Measurements from ENCODE around the gene ASIC3.

The ASIC3 gene

GRCh38 chr7:151057989-151058780 is 9.9 kb downstream of the ASIC3 start:
- TF ChIP-seq, protein P1, sequence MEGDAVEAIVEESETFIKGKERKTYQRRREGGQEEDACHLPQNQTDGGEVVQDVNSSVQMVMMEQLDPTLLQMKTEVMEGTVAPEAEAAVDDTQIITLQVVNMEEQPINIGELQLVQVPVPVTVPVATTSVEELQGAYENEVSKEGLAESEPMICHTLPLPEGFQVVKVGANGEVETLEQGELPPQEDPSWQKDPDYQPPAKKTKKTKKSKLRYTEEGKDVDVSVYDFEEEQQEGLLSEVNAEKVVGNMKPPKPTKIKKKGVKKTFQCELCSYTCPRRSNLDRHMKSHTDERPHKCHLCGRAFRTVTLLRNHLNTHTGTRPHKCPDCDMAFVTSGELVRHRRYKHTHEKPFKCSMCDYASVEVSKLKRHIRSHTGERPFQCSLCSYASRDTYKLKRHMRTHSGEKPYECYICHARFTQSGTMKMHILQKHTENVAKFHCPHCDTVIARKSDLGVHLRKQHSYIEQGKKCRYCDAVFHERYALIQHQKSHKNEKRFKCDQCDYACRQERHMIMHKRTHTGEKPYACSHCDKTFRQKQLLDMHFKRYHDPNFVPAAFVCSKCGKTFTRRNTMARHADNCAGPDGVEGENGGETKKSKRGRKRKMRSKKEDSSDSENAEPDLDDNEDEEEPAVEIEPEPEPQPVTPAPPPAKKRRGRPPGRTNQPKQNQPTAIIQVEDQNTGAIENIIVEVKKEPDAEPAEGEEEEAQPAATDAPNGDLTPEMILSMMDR (IDR thresholded peaks at IDR 0.05; ENCODE audit: low read depth, low read length): no peak
- Histone ChIP-seq H3K4me3 (ENCODE audit: low read depth, low read length) (peak overlapping the region; percentile 94), H3K36me3 (peaks cover 3% of the 10 kb centered on the region; the same call in 1 of the 2 replicates), H3K4me1 (peaks cover 20% of the 10 kb centered on the region), H3K27me3 (no peaks in the 10 kb centered on the region), H3K9me3 (no peaks in the 10 kb centered on the region)
- DNase-seq: peak; percentile 99

DNA sequence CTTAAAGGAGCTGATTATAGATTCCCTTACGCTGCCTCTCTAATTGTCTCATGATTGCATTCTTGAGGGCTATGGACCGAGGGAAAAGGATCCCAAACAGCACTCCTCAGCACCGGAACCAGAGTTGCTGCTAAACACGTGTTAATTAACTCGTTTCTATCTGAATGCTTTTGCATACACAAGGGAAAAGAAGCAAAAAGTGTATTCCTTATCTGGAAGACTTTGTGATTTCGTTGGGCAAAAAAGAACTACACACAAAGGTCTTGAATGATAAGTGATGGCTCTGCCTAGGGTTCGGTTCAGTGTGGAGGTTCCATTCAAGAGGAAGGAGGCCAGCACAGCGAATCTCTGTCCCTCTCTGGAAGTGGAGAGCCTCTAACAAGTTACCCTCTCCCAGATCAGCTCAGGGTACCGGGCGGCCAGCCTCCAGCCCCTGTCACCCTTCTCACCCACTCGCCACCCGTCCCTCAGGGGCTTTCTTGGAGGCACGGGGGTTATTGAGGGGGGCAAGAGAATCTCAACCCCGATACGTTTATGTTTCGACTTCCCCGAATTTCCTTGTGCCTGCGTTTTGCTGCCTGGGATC is 10.5 kb downstream of the ASIC3 start:
- no peak for DNase-seq
- H3K27me3 ChIP-seq: no peaks in the 10 kb centered on the region
- TF ChIP-seq, protein P1 (IDR thresholded peaks at IDR 0.05; ENCODE audit: low read depth, low read length): no peak
- peaks cover 22% of the 10 kb centered on the region for H3K4me1 ChIP-seq
- H3K4me3 ChIP-seq (ENCODE audit: low read depth, low read length): peak overlapping the region; percentile 94
- H3K9me3 ChIP-seq: no peaks in the 10 kb centered on the region
- peaks cover 8% of the 10 kb centered on the region for H3K36me3 ChIP-seq

DNA sequence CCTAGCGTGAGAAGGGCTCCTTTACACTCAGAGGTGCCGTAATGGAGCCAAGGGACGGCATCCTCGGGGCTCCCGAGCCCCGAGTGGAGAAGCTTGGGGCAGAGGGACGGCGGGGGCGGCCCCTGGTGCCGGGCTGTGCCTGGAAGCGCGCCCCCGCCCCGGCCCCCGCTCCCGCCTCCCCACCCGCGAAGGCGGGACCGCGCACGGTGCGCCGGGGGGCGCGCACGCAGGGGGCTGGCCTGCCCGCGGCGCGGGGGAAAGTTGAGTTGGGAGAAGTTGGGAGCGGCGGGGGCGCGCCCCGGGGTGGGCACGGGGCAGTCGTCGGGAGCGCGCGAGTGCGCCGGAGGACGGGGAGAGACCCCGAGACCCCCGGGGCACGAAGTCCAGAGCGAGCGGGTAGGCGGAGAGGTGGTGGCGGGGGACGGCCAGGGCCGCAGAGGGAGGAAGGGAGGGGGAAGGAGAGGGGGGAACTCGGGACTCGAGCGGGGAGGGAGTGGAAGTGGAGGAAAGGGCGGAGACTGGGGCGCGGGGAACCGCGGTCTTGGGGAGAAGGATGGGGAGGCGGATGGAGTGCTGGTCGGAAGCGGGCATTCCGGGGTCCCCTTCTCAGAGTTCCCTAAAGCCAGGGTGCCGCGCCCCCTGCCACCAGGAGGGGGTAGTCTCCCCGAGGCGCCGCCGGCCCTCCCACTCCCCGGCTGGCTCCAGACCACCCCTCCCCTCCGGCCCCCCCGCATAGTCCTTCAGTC is 11.2 kb downstream of the ASIC3 start, which contains the start of gene SLC4A2:
Gene SLC4A2, plus strand, starts transcription at position 223 of the 746 bp plus-strand sequence. CDS start 2,399 bp downstream, outside the sequence.
- DNase-seq: peak; percentile 79
- TF ChIP-seq, protein P1 (IDR thresholded peaks at IDR 0.05; ENCODE audit: low read depth, low read length): peak; percentile 52
- Histone ChIP-seq H3K27me3 (no peaks in the 10 kb centered on the region), H3K4me1 (peaks cover 22% of the 10 kb centered on the region), H3K36me3 (peaks cover 12% of the 10 kb centered on the region), H3K4me3 (ENCODE audit: low read depth, low read length) (peak within 1 kb of the TSS; percentile 94), H3K9me3 (no peaks in the 10 kb centered on the region)

GRCh38 chr7:151060113-151060415 is 11.7 kb downstream of the ASIC3 start:
- Histone ChIP-seq H3K4me1 (peaks cover 22% of the 10 kb centered on the region), H3K4me3 (ENCODE audit: low read depth, low read length) (peak overlapping the region; percentile 94), H3K36me3 (peaks cover 17% of the 10 kb centered on the region), H3K27me3 (no peaks in the 10 kb centered on the region), H3K9me3 (no peaks in the 10 kb centered on the region)
- TF ChIP-seq, protein P1 (IDR thresholded peaks at IDR 0.05; ENCODE audit: low read depth, low read length): no peak
- DNase-seq: no peak

GRCh38 chr7:151060416-151061212 is 12.3 kb downstream of the ASIC3 start:
- TF ChIP-seq, protein P1 (IDR thresholded peaks at IDR 0.05; ENCODE audit: low read depth, low read length): peak; percentile 12
- H3K4me1 ChIP-seq: peaks cover 22% of the 10 kb centered on the region
- peak; percentile 56 for DNase-seq
- H3K36me3 ChIP-seq: peaks cover 23% of the 10 kb centered on the region
- H3K4me3 ChIP-seq (ENCODE audit: low read depth, low read length): peak overlapping the region; percentile 94
- no peaks in the 10 kb centered on the region for H3K27me3 ChIP-seq
- no peaks in the 10 kb centered on the region for H3K9me3 ChIP-seq

Measured in BE2C (cell line).